ENCODE results near the gene APBA2. TPM values are rescaled to one million over a fixed set of nuclear protein-coding genes. Genes with fewer than 3 reads are reported as not detected.

APBA2 gene
- total RNA-seq, 2 donors from 2014 or later = 0.47 to 0.48 TPM

GRCh38 chr15:29034593-29035335 lies 149.0 kb downstream of the APBA2 start:
- no peaks in the 10 kb centered on the region for H3K9me3 ChIP-seq
- no peak for DNase-seq (ENCODE audit: low spot score)
- TF ChIP-seq, protein P1, sequence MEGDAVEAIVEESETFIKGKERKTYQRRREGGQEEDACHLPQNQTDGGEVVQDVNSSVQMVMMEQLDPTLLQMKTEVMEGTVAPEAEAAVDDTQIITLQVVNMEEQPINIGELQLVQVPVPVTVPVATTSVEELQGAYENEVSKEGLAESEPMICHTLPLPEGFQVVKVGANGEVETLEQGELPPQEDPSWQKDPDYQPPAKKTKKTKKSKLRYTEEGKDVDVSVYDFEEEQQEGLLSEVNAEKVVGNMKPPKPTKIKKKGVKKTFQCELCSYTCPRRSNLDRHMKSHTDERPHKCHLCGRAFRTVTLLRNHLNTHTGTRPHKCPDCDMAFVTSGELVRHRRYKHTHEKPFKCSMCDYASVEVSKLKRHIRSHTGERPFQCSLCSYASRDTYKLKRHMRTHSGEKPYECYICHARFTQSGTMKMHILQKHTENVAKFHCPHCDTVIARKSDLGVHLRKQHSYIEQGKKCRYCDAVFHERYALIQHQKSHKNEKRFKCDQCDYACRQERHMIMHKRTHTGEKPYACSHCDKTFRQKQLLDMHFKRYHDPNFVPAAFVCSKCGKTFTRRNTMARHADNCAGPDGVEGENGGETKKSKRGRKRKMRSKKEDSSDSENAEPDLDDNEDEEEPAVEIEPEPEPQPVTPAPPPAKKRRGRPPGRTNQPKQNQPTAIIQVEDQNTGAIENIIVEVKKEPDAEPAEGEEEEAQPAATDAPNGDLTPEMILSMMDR (IDR thresholded peaks at IDR 0.05) = no peak
- no peaks in the 10 kb centered on the region for H3K4me1 ChIP-seq
- H3K27me3 ChIP-seq = no peaks in the 10 kb centered on the region
- no peak overlapping the region for H3K27ac ChIP-seq
- no peak overlapping the region for H3K4me3 ChIP-seq
- no peaks in the 10 kb centered on the region for H3K36me3 ChIP-seq

GRCh38 chr15:29035336-29036285 lies 149.8 kb downstream of the APBA2 start:
- H3K4me3 ChIP-seq = no peak overlapping the region
- no peaks in the 10 kb centered on the region for H3K4me1 ChIP-seq
- no peaks in the 10 kb centered on the region for H3K9me3 ChIP-seq
- no peak overlapping the region for H3K27ac ChIP-seq
- no peak for DNase-seq (ENCODE audit: low spot score)
- H3K27me3 ChIP-seq = no peaks in the 10 kb centered on the region
- H3K36me3 ChIP-seq = no peaks in the 10 kb centered on the region
- TF ChIP-seq, protein P1 (IDR thresholded peaks at IDR 0.05) = no peak

- TF ChIP-seq, protein P1 (IDR thresholded peaks at IDR 0.05) = no peak
- H3K4me1 ChIP-seq = no peaks in the 10 kb centered on the region
Measured at GRCh38 chr15:29037997-29038705, 152.4 kb downstream of the APBA2 start.

GRCh38 chr15:29039466-29040369 lies 153.9 kb downstream of the APBA2 start:
- H3K4me3 ChIP-seq = no peak overlapping the region
- no peaks in the 10 kb centered on the region for H3K4me1 ChIP-seq
- H3K27ac ChIP-seq = no peak overlapping the region
- DNase-seq (ENCODE audit: low spot score) = no peak
- no peaks in the 10 kb centered on the region for H3K9me3 ChIP-seq
- no peaks in the 10 kb centered on the region for H3K36me3 ChIP-seq
- TF ChIP-seq, protein P1 (IDR thresholded peaks at IDR 0.05) = no peak
- no peaks in the 10 kb centered on the region for H3K27me3 ChIP-seq

More at GRCh38 chr15:29037997-29038705, 152.4 kb downstream of the APBA2 start:
- H3K27ac ChIP-seq = no peak overlapping the region
- no peak overlapping the region for H3K4me3 ChIP-seq
- no peak for DNase-seq (ENCODE audit: low spot score)
- no peaks in the 10 kb centered on the region for H3K9me3 ChIP-seq
- H3K36me3 ChIP-seq = no peaks in the 10 kb centered on the region
- no peaks in the 10 kb centered on the region for H3K27me3 ChIP-seq

GRCh38 chr15:29040370-29040751 lies 154.6 kb downstream of the APBA2 start:
- Histone ChIP-seq H3K4me1 (no peaks in the 10 kb centered on the region), H3K27me3 (no peaks in the 10 kb centered on the region), H3K9me3 (no peaks in the 10 kb centered on the region), H3K4me3 (no peak overlapping the region), H3K36me3 (no peaks in the 10 kb centered on the region), H3K27ac (no peak overlapping the region)
- TF ChIP-seq, protein P1 (IDR thresholded peaks at IDR 0.05) = no peak
- DNase-seq (ENCODE audit: low spot score) = no peak

All from right atrium auricular region (tissue), 2 donors.